ENCODE data around the gene SLC12A2.

- peak in 2 of 4 experiments; percentile 10 to 19 for TF ChIP-seq CTCF (IDR thresholded peaks at IDR 0.05)
- TF ChIP-seq POLR2AphosphoS5 (IDR thresholded peaks at IDR 0.05), result no peak
Measured at GRCh38 chr5:128081111-128081851, 2.3 kb upstream of the SLC12A2 start.

Measured in prostate gland (tissue), 2 donors.